ENCODE data around the gene MDC1. TPM values are rescaled to one million over a fixed set of nuclear protein-coding genes. Genes with fewer than 3 reads are reported as not detected.

Gene MDC1
- total and polyA plus RNA-seq, 2 donors (not counting 3 experiments of a cell fraction or from before 2014, with no cell fraction given): 16.8 to 42.3 TPM

DNA sequence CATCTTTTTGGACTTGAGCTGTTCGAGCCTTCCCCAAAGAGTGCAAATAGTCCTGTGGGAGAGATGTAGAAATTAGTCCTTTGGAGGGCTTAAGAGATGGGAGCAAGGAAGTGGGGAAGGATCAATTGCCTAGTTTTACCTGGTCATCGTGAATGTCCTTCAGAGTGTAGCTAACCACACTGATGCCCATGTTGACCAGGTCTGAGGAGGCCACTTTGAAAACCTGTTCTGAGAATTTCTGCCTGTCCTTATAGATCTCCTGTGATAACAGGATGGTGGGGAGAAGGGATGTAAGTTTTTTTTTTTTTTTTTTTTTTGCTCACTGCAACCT, 23.4 kb upstream of the MDC1 start:
- H4K20me1 ChIP-seq (replicated peaks; ENCODE audit: control insufficient read depth, extremely low read depth, insufficient read depth, low read length): no peaks in the 10 kb centered on the region
- H3K9ac ChIP-seq (replicated peaks; ENCODE audit: extremely low read depth, insufficient read depth, low read length): no peak overlapping the region
- POLR2A ChIA-PET: interaction anchor here (0.9 kb wide), 1 partner anchor 80 kb away, joined by 3 read pairs; no protein-coding TSS in a partner anchor
- TF ChIP-seq MAX (IDR thresholded peaks at IDR 0.05; ENCODE audit: insufficient read depth, insufficient read length) (no peak), EZH2 (IDR thresholded peaks at IDR 0.05; ENCODE audit: borderline replicate concordance, low read depth, low read length, severe bottlenecking) (no peak), MYC (IDR thresholded peaks at IDR 0.05; ENCODE audit: low read depth, low read length) (no peak), GATA2 (IDR thresholded peaks at IDR 0.05; ENCODE audit: insufficient read depth, insufficient read length, low read depth, low read length) (no peak), JUN (IDR thresholded peaks at IDR 0.05; ENCODE audit: borderline replicate concordance, insufficient read depth, insufficient read length, low read depth) (no peak), POLR2A (IDR thresholded peaks at IDR 0.05; ENCODE audit: low read depth, low read length) (no peak), POLR2AphosphoS5 (IDR thresholded peaks at IDR 0.05; ENCODE audit: insufficient read depth, low read depth, low read length) (no peak), FOS (IDR thresholded peaks at IDR 0.05; ENCODE audit: borderline replicate concordance, insufficient read depth, low read length) (no peak)
- TF ChIP-seq, protein P1, sequence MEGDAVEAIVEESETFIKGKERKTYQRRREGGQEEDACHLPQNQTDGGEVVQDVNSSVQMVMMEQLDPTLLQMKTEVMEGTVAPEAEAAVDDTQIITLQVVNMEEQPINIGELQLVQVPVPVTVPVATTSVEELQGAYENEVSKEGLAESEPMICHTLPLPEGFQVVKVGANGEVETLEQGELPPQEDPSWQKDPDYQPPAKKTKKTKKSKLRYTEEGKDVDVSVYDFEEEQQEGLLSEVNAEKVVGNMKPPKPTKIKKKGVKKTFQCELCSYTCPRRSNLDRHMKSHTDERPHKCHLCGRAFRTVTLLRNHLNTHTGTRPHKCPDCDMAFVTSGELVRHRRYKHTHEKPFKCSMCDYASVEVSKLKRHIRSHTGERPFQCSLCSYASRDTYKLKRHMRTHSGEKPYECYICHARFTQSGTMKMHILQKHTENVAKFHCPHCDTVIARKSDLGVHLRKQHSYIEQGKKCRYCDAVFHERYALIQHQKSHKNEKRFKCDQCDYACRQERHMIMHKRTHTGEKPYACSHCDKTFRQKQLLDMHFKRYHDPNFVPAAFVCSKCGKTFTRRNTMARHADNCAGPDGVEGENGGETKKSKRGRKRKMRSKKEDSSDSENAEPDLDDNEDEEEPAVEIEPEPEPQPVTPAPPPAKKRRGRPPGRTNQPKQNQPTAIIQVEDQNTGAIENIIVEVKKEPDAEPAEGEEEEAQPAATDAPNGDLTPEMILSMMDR (IDR thresholded peaks at IDR 0.05; ENCODE audit: extremely low read depth in 1 of 2, insufficient read depth in 1 of 2, low read depth in 1 of 2, low read length in 2 of 2): no peak
- H3K9me1 ChIP-seq (replicated peaks; ENCODE audit: control insufficient read depth, extremely low read depth, insufficient read depth, low read length): no peaks in the 10 kb centered on the region
- H3K79me2 ChIP-seq (ENCODE audit: control insufficient read depth, insufficient read depth, low read length): peaks cover 50% of the 10 kb centered on the region
- H3K4me1 ChIP-seq (ENCODE audit: control insufficient read depth, extremely low read depth, insufficient read depth, low read length): peaks cover 47% of the 10 kb centered on the region
- H3K27ac ChIP-seq (ENCODE audit: insufficient read depth, low read depth, low read length): no peak overlapping the region
- no peaks in the 10 kb centered on the region for H3K27me3 ChIP-seq (ENCODE audit: control insufficient read depth in 2 of 2, insufficient read depth in 2 of 2, low read length in 2 of 2)
- H3K4me2 ChIP-seq (ENCODE audit: insufficient read depth, low read length): no peak overlapping the region
- intact Hi-C loops (cut with micrococcal nuclease) (loop anchor here (5.0 kb wide), 1 partner anchor 347 kb away; no protein-coding TSS in a partner anchor), dilution Hi-C loops (cut with MboI; ENCODE audit: extremely low pct_ligation_motif_present, low sequenced_read_pairs) (loop anchor here (25.0 kb wide), 1 partner anchor 147 kb away; the partner anchor contains the start of gene DDR1)
- H3K4me3 ChIP-seq (replicated peaks in 1 of 3; ENCODE audit: insufficient read depth in 1 of 3, low read depth in 1 of 3, low read length in 3 of 3): no peak overlapping the region
- H3K36me3 ChIP-seq (ENCODE audit: control insufficient read depth in 2 of 2, extremely low read depth in 1 of 2, insufficient read depth in 2 of 2, low read length in 2 of 2): peaks cover 2 to 4% of the 10 kb centered on the region in 2 experiments
- H2AFZ ChIP-seq (ENCODE audit: low read depth, low read length): no peak overlapping the region
- no peaks in the 10 kb centered on the region for H3K9me3 ChIP-seq (replicated peaks; ENCODE audit: control insufficient read depth, insufficient read depth, low read length)
- FAIRE-seq (no peak), DNase-seq (ENCODE audit: low read depth, low spot score) (peak; percentile 47)
- BruUV-seq (replicated peaks): no TSS peak
- CTCF ChIA-PET: interaction anchor here (0.6 to 2.3 kb wide), 5 partner anchors 10 to 88 kb away, joined by 3 to 13 read pairs (median 7); no protein-coding TSS in a partner anchor

Data from endothelial cell of umbilical vein (primary cell).